Testis (tissue), 3 donors: ENCODE results near the gene IRAK1. TPM values are rescaled to one million over a fixed set of nuclear protein-coding genes. Genes with fewer than 3 reads are reported as not detected.

Experiments
- DNase-seq: peaks from one replicate; pipeline ENCODE4 v3.0.0-alpha.2; 2019
- H3K27ac ChIP-seq, 2 donors: fragments of 200-600 bp; sonication (generic); one replicate each; pipeline ENCODE4 v1.5.1; 2019
- H3K27me3 ChIP-seq: fragments of 200-600 bp; sonication (generic); one replicate; pipeline ENCODE4 v1.5.1; 2019
- H3K36me3 ChIP-seq: fragments of 200-600 bp; sonication (generic); one replicate; pipeline ENCODE4 v1.5.1; 2017; ENCODE audit warnings: low read depth; ENCODE audit errors: missing control alignments
- H3K4me1 ChIP-seq: fragments of 200-600 bp; sonication (generic); one replicate; pipeline ENCODE4 v1.5.1; 2019
- H3K4me3 ChIP-seq, 2 donors: fragments of 200-600 bp; sonication (generic); one replicate each; pipeline ENCODE4 v1.5.1; 2017 to 2019
- H3K9me3 ChIP-seq: fragments of 200-600 bp; sonication (generic); one replicate; pipeline ENCODE4 v1.5.1; 2017
- CTCF ChIP-seq, 3 experiments: fragments of 450-650 bp in 2 of 3; fragments of 200-600 bp in 1 of 3; sonication (generic) in 1 of 3; IDR thresholded peaks; one replicate each; pipeline ENCODE4 v1.5.1; 2016 to 2019; ENCODE audit warnings: antibody characterized with exemption in 3 of 3, mild to moderate bottlenecking in 2 of 3, moderate library complexity in 1 of 3
- POLR2A ChIP-seq: fragments of 450-650 bp; IDR thresholded peaks from one replicate; pipeline ENCODE4 v1.6.1; 2017; ENCODE audit warnings: antibody characterized with exemption, mild to moderate bottlenecking, moderate library complexity
- WGBS, 2 donors: methylation state at CpG; one replicate each; pipeline ENCODE4 v1.1.5; 2018; 5-methylcytosine and 5-hydroxymethylcytosine counted together
- intact Hi-C: fragments of 100-400 bp; cut with DNase I; formaldehyde crosslinking; loops from one replicate; pipeline ENCODE4 v1.15.1; 2023; ENCODE audit warnings: low total_unique reads
- polyA plus RNA-seq: library from polyadenylated mRNA; stranded (reverse); fragments of 350-450 nt; fragmentation: Illumina TruSeq; extraction: RNeasy Lipid Tissue Mini Kit (QIAGEN cat#74804); gene quantifications from one replicate; pipeline ENCODE4 v1.2.3, GENCODE V29; 2014; ENCODE audit warnings: low read depth, low replicate concordance; ENCODE audit not compliant: insufficient read depth
- total RNA-seq, 2 donors: library from RNA; depleted of rRNA; stranded (reverse); fragments of >200 nt; gene quantifications; one replicate each; pipeline ENCODE4 v1.2.3, GENCODE V29; 2016

The IRAK1 gene
- total and polyA plus RNA-seq, 3 donors from 2014 or later: 48.6 to 90.8 (median 77.6) TPM

- 51 to 84% methylated on average over 8 of the region's 8 CpGs for WGBS, 2 donors
- no peaks in the 10 kb centered on the region for H3K27me3 ChIP-seq
- peaks cover 13% of the 10 kb centered on the region for H3K4me1 ChIP-seq
- intact Hi-C loops: no loop called here
- no peak for DNase-seq
- TF ChIP-seq POLR2A (no peak), CTCF (IDR thresholded peaks at IDR 0.05) (no peak)
- no peaks in the 10 kb centered on the region for H3K36me3 ChIP-seq
- no peaks in the 10 kb centered on the region for H3K9me3 ChIP-seq
- no peak overlapping the region for H3K4me3 ChIP-seq
- no peak overlapping the region for H3K27ac ChIP-seq
Measured at GRCh38 chrX:154061801-154062200, 42.1 kb upstream of the IRAK1 start.

- no peaks in the 10 kb centered on the region for H3K9me3 ChIP-seq
- peaks cover 13% of the 10 kb centered on the region for H3K4me1 ChIP-seq
- WGBS, 2 donors: 59 to 71% methylated on average over 4 to 5 of the region's 5 CpGs
- no peak for DNase-seq
- H3K27me3 ChIP-seq: no peaks in the 10 kb centered on the region
- H3K4me3 ChIP-seq: no peak overlapping the region
- no peak overlapping the region for H3K27ac ChIP-seq
- intact Hi-C loops: no loop called here
- no peaks in the 10 kb centered on the region for H3K36me3 ChIP-seq
- TF ChIP-seq POLR2A (no peak), CTCF (IDR thresholded peaks at IDR 0.05) (no peak)
Measured at GRCh38 chrX:154059729-154060245, 40.1 kb upstream of the IRAK1 start.

GRCh38 chrX:154059231-154059630 lies 39.5 kb upstream of the IRAK1 start:
- TF ChIP-seq CTCF (IDR thresholded peaks at IDR 0.05): no peak
- no peak for TF ChIP-seq POLR2A
- intact Hi-C loops: no loop called here
- peaks cover 13% of the 10 kb centered on the region for H3K4me1 ChIP-seq
- H3K9me3 ChIP-seq: no peaks in the 10 kb centered on the region
- H3K27ac ChIP-seq: no peak overlapping the region
- no peak overlapping the region for H3K4me3 ChIP-seq
- WGBS, 2 donors: 0 to 15% methylated on average over 1 of the region's 1 CpG
- DNase-seq: no peak
- H3K36me3 ChIP-seq: no peaks in the 10 kb centered on the region
- H3K27me3 ChIP-seq: no peaks in the 10 kb centered on the region

- TF ChIP-seq CTCF (IDR thresholded peaks at IDR 0.05) (no peak), POLR2A (no peak)
- Histone ChIP-seq H3K27ac (no peak overlapping the region), H3K4me1 (peaks cover 13% of the 10 kb centered on the region), H3K4me3 (no peak overlapping the region), H3K27me3 (no peaks in the 10 kb centered on the region), H3K9me3 (no peaks in the 10 kb centered on the region), H3K36me3 (no peaks in the 10 kb centered on the region)
- no peak for DNase-seq
- 67 to 77% methylated on average over 8 to 11 of the region's 11 CpGs for WGBS, 2 donors
- intact Hi-C loops: no loop called here
Measured at GRCh38 chrX:154058214-154058997, 38.7 kb upstream of the IRAK1 start.
